Chondrocyte (in vitro differentiated cells): ENCODE results near the gene LRP11. TPM values are rescaled to one million over a fixed set of nuclear protein-coding genes. Genes with fewer than 3 reads are reported as not detected.

Experiments
- DNase-seq: peaks from one replicate; pipeline ENCODE4 v3.0.0; 2021; ENCODE audit warnings: mixed read lengths, low spot score
- H3K27ac Mint-ChIP-seq: one replicate; pipeline ENCODE4 v1.8.0; 2021; ENCODE audit warnings: mild to moderate bottlenecking, moderate library complexity, mixed read lengths; ENCODE audit not compliant: unreplicated experiment
- H3K27me3 Mint-ChIP-seq: 2 replicates; pipeline ENCODE4 v1.8.0; 2021; ENCODE audit warnings: low read depth, mixed read lengths
- H3K36me3 Mint-ChIP-seq: 2 replicates; pipeline ENCODE4 v1.8.0; 2021; ENCODE audit warnings: low read depth, mixed read lengths
- H3K4me1 Mint-ChIP-seq: 2 replicates; pipeline ENCODE4 v1.8.0; 2021; ENCODE audit warnings: low read depth, mild to moderate bottlenecking, mixed read lengths
- H3K4me3 Mint-ChIP-seq: one replicate; pipeline ENCODE4 v1.8.0; 2021; ENCODE audit warnings: mild to moderate bottlenecking, moderate library complexity, mixed read lengths; ENCODE audit not compliant: unreplicated experiment
- H3K9me3 Mint-ChIP-seq: 2 replicates; pipeline ENCODE4 v1.8.0; 2021; ENCODE audit warnings: low read depth, mixed read lengths
- CTCF ChIP-seq: fragments of 200-600 bp; sonication (generic); IDR thresholded peaks from 2 replicates; pipeline ENCODE4 v1.5.0; 2021; ENCODE audit warnings: antibody characterized with exemption, mild to moderate bottlenecking, moderate library complexity
- total RNA-seq: library from RNA; stranded (reverse); gene quantifications from 3 replicates; pipeline ENCODE4 v1.2.1, GENCODE V29; 2021

The LRP11 gene
- total RNA-seq, 1 donor from 2014 or later = 61.9 TPM

GRCh38 chr6:149885888-149886287, 21.7 kb upstream of the LRP11 start:
- no peak overlapping the region for H3K4me3 Mint-ChIP-seq
- no peak for TF ChIP-seq CTCF
- no peak for DNase-seq
- H3K36me3 Mint-ChIP-seq = no peaks in the 10 kb centered on the region
- H3K4me1 Mint-ChIP-seq = peaks cover 13% of the 10 kb centered on the region
- peaks cover under 1% of the 10 kb centered on the region for H3K27me3 Mint-ChIP-seq
- no peak overlapping the region for H3K27ac Mint-ChIP-seq
- H3K9me3 Mint-ChIP-seq = no peaks in the 10 kb centered on the region

GRCh38 chr6:149884617-149885016, 20.5 kb upstream of the LRP11 start:
- no peaks in the 10 kb centered on the region for H3K36me3 Mint-ChIP-seq
- no peak overlapping the region for H3K4me3 Mint-ChIP-seq
- peaks cover 2% of the 10 kb centered on the region for H3K27me3 Mint-ChIP-seq
- no peak for TF ChIP-seq CTCF
- DNase-seq = no peak
- no peak overlapping the region for H3K27ac Mint-ChIP-seq
- H3K4me1 Mint-ChIP-seq = peaks cover 5% of the 10 kb centered on the region
- H3K9me3 Mint-ChIP-seq = no peaks in the 10 kb centered on the region

- Mint-ChIP-seq H3K9me3 (no peaks in the 10 kb centered on the region), H3K4me1 (peaks cover 5% of the 10 kb centered on the region), H3K27me3 (peaks cover 6% of the 10 kb centered on the region), H3K27ac (no peak overlapping the region), H3K36me3 (no peaks in the 10 kb centered on the region), H3K4me3 (no peak overlapping the region)
- TF ChIP-seq CTCF = no peak
- DNase-seq = no peak
Observed at GRCh38 chr6:149884215-149884614, 20.1 kb upstream of the LRP11 start.

GRCh38 chr6:149881860-149882259, 17.7 kb upstream of the LRP11 start:
- TF ChIP-seq CTCF = no peak
- peaks cover 3% of the 10 kb centered on the region for H3K36me3 Mint-ChIP-seq
- H3K27ac Mint-ChIP-seq = no peak overlapping the region
- H3K27me3 Mint-ChIP-seq = peaks cover 6% of the 10 kb centered on the region
- no peaks in the 10 kb centered on the region for H3K9me3 Mint-ChIP-seq
- H3K4me1 Mint-ChIP-seq = peaks cover 5% of the 10 kb centered on the region
- no peak for DNase-seq
- no peak overlapping the region for H3K4me3 Mint-ChIP-seq

- Mint-ChIP-seq H3K36me3 (peaks cover 3% of the 10 kb centered on the region), H3K4me1 (peaks cover 5% of the 10 kb centered on the region), H3K27ac (no peak overlapping the region), H3K9me3 (no peaks in the 10 kb centered on the region), H3K27me3 (peaks cover 6% of the 10 kb centered on the region), H3K4me3 (no peak overlapping the region)
- TF ChIP-seq CTCF = no peak
- no peak for DNase-seq
Observed at GRCh38 chr6:149881066-149881766, 17.1 kb upstream of the LRP11 start.
